ENCODE measurements around the gene IL6R. TPM values are rescaled to one million over a fixed set of nuclear protein-coding genes. Genes with fewer than 3 reads are reported as not detected.

IL6R gene
- polyA plus RNA-seq, 1 experiment = 6.8 TPM

- Histone ChIP-seq H3K4me3 (ENCODE audit: low read depth, low read length) (no peak overlapping the region), H3K36me3 (ENCODE audit: control insufficient read depth, insufficient read depth, low read length) (peaks cover 3% of the 10 kb centered on the region; the same call in 1 of the 2 replicates), H3K27me3 (ENCODE audit: control insufficient read depth, insufficient read depth, low read length) (no peaks in the 10 kb centered on the region)
- POLR2A ChIA-PET = no interaction called here
- no peak for DNase-seq (ENCODE audit: low read depth)
- TF ChIP-seq CTCF (IDR thresholded peaks at IDR 0.05; ENCODE audit: insufficient read depth, low read depth, low read length) = no peak
- CTCF ChIA-PET = interaction anchor here (0.7 to 1.3 kb wide), 4 partner anchors 17 to 120 kb away, joined by 3 to 4 read pairs (median 3); no protein-coding TSS in a partner anchor
Measured at GRCh38 chr1:154454386-154455120, 49.4 kb downstream of the IL6R start.

- no peak for TF ChIP-seq CTCF (IDR thresholded peaks at IDR 0.05; ENCODE audit: insufficient read depth, low read depth, low read length)
- H3K4me3 ChIP-seq (ENCODE audit: low read depth, low read length) = no peak overlapping the region
- H3K36me3 ChIP-seq (ENCODE audit: control insufficient read depth, insufficient read depth, low read length) = peaks cover 3% of the 10 kb centered on the region; the same call in 1 of the 2 replicates
- ChIA-PET POLR2A (no interaction called here), CTCF (interaction anchor here (1.9 kb wide), 1 partner anchor 13 kb away, joined by 6 read pairs; no protein-coding TSS in a partner anchor)
- DNase-seq (ENCODE audit: low read depth) = no peak
- no peaks in the 10 kb centered on the region for H3K27me3 ChIP-seq (ENCODE audit: control insufficient read depth, insufficient read depth, low read length)
Measured at GRCh38 chr1:154456631-154457030, 51.5 kb downstream of the IL6R start.

- TF ChIP-seq CTCF (IDR thresholded peaks at IDR 0.05; ENCODE audit: insufficient read depth, low read depth, low read length) = no peak
- POLR2A ChIA-PET = no interaction called here
- CTCF ChIA-PET = no interaction called here
- no peaks in the 10 kb centered on the region for H3K27me3 ChIP-seq (ENCODE audit: control insufficient read depth, insufficient read depth, low read length)
- peaks cover 3% of the 10 kb centered on the region; the same call in 1 of the 2 replicates for H3K36me3 ChIP-seq (ENCODE audit: control insufficient read depth, insufficient read depth, low read length)
- H3K4me3 ChIP-seq (ENCODE audit: low read depth, low read length) = no peak overlapping the region
- no peak for DNase-seq (ENCODE audit: low read depth)
Measured at GRCh38 chr1:154459080-154459479, 53.9 kb downstream of the IL6R start.

GRCh38 chr1:154460695-154461260 is 55.6 kb downstream of the IL6R start:
- ChIA-PET POLR2A (no interaction called here), CTCF (interaction anchor here (1.2 to 1.5 kb wide), 2 partner anchors 19 to 54 kb away, joined by 4 to 6 read pairs; no protein-coding TSS in a partner anchor)
- Histone ChIP-seq H3K4me3 (ENCODE audit: low read depth, low read length) (no peak overlapping the region), H3K36me3 (ENCODE audit: control insufficient read depth, insufficient read depth, low read length) (0 out of 2 replicates have a peak, but pooled peaks cover 6% of the 10 kb centered on the region), H3K27me3 (ENCODE audit: control insufficient read depth, insufficient read depth, low read length) (no peaks in the 10 kb centered on the region)
- TF ChIP-seq CTCF (IDR thresholded peaks at IDR 0.05; ENCODE audit: insufficient read depth, low read depth, low read length) = no peak
- no peak for DNase-seq (ENCODE audit: low read depth)

- H3K36me3 ChIP-seq (ENCODE audit: control insufficient read depth, insufficient read depth, low read length) = 0 out of 2 replicates have a peak, but pooled peaks cover 6% of the 10 kb centered on the region
- POLR2A ChIA-PET = interaction anchor here (0.5 to 0.6 kb wide), 4 partner anchors 12 to 516 kb away, joined by 3 to 5 read pairs (median 4); no protein-coding TSS in a partner anchor
- no peak for TF ChIP-seq CTCF (IDR thresholded peaks at IDR 0.05; ENCODE audit: insufficient read depth, low read depth, low read length)
- no peaks in the 10 kb centered on the region for H3K27me3 ChIP-seq (ENCODE audit: control insufficient read depth, insufficient read depth, low read length)
- H3K4me3 ChIP-seq (ENCODE audit: low read depth, low read length) = no peak overlapping the region
- no peak for DNase-seq (ENCODE audit: low read depth)
- CTCF ChIA-PET = interaction anchor here (0.6 to 1.9 kb wide), 6 partner anchors 12 to 130 kb away, joined by 3 to 6 read pairs (median 4); no protein-coding TSS in a partner anchor
Measured at GRCh38 chr1:154463512-154463990, 58.4 kb downstream of the IL6R start.

Data from BJ (cell line).